ENCODE data around the gene MNDA. TPM values are rescaled to one million over a fixed set of nuclear protein-coding genes. Genes with fewer than 3 reads are reported as not detected.
"Not testable (repeated sequence)": the region's sequence is repeated elsewhere in the genome, so short reads cannot be mapped to it uniquely, and the experiment has no call there.

Gene MNDA
- total RNA-seq, 1 donor from 2014 or later, result 2.9 TPM

GRCh38 chr1:158830074-158830677, 975 bp upstream of the MNDA start:
- DNase-seq (no peak), ATAC-seq (ENCODE audit: poor library complexity) (no peak)
- intact Hi-C loops (cut with DNase I), result no loop called here

GRCh38 chr1:158833264-158833663, 2.1 kb downstream of the MNDA start:
- intact Hi-C loops (cut with DNase I), result no loop called here
- ATAC-seq (ENCODE audit: poor library complexity) (no peak), DNase-seq (no peak)

- DNase-seq, result no peak
- intact Hi-C loops (cut with DNase I), result no loop called here
- ATAC-seq (ENCODE audit: poor library complexity), result no peak
Observed at GRCh38 chr1:158836038-158836437, 4.9 kb downstream of the MNDA start.

- intact Hi-C loops (cut with DNase I), result no loop called here
- no peak for ATAC-seq (ENCODE audit: poor library complexity)
- no peak for DNase-seq
Observed at GRCh38 chr1:158838660-158839059, 7.5 kb downstream of the MNDA start.

- intact Hi-C loops (cut with DNase I), result no loop called here
- ATAC-seq (ENCODE audit: poor library complexity) (no peak), DNase-seq (no peak)
Observed at GRCh38 chr1:158839566-158839965, 8.4 kb downstream of the MNDA start.

- DNase-seq (no peak), ATAC-seq (ENCODE audit: poor library complexity) (no peak)
- intact Hi-C loops (cut with DNase I), result no loop called here
Observed at GRCh38 chr1:158840236-158840635, 9.1 kb downstream of the MNDA start.

GRCh38 chr1:158864595-158864994, 33.4 kb downstream of the MNDA start:
- no peak for ATAC-seq (ENCODE audit: poor library complexity)
- intact Hi-C loops (cut with DNase I), result no loop called here

GRCh38 chr1:158870438-158870837, 39.3 kb downstream of the MNDA start:
- ATAC-seq (ENCODE audit: poor library complexity); DNase-seq; intact Hi-C loops (cut with DNase I): not testable (repeated sequence)

More at GRCh38 chr1:158864595-158864994, 33.4 kb downstream of the MNDA start:
- DNase-seq, result no peak

GRCh38 chr1:158873141-158873540, 42.0 kb downstream of the MNDA start:
- intact Hi-C loops (cut with DNase I), result no loop called here
- no peak for ATAC-seq (ENCODE audit: poor library complexity)
- no peak for DNase-seq

GRCh38 chr1:158893654-158894053, 62.5 kb downstream of the MNDA start:
- intact Hi-C loops (cut with DNase I), result no loop called here
- no peak for DNase-seq
- no peak for ATAC-seq (ENCODE audit: poor library complexity)

- no peak for ATAC-seq (ENCODE audit: poor library complexity)
- no peak for DNase-seq
- intact Hi-C loops (cut with DNase I), result no loop called here
Observed at GRCh38 chr1:158898722-158899121, 67.6 kb downstream of the MNDA start.

Other genes starting within 250 kb of the MNDA start
- not detected for gene OR10Z1, start 226.1 kb upstream of the MNDA start, total RNA-seq
- not detected for gene SPTA1, start 144.6 kb upstream of the MNDA start, total RNA-seq
- gene OR6K2, start 130.7 kb upstream of the MNDA start, total RNA-seq, result not detected
- gene OR6K3, start 110.6 kb upstream of the MNDA start, total RNA-seq, result not detected
- gene OR6K6, start 76.6 kb upstream of the MNDA start, total RNA-seq, result not detected
- not detected for gene OR6N1, start 59.2 kb upstream of the MNDA start, total RNA-seq
- not detected for gene OR6N2, start 50.1 kb upstream of the MNDA start, total RNA-seq
- gene PYHIN1, start 100.2 kb downstream of the MNDA start, total RNA-seq, result 0.22 TPM
- 21.1 TPM for gene IFI16, start 178.6 kb downstream of the MNDA start, total RNA-seq
- 0.56 TPM for gene AIM2, start 245.4 kb downstream of the MNDA start, total RNA-seq